ENCODE results near the gene RACGAP1. TPM values are rescaled to one million over a fixed set of nuclear protein-coding genes. Genes with fewer than 3 reads are reported as not detected.
A peak's percentile ranks its signal among the peaks of the same experiment; 100 is the strongest.

The RACGAP1 gene
- total RNA-seq, 1 donor from 2014 or later: 13.7 TPM

GRCh38 chr12:49969027-49969426, 56.3 kb downstream of the RACGAP1 start:
- H3K27me3 ChIP-seq (ENCODE audit: low read depth): peaks cover 5% of the 10 kb centered on the region
- DNase-seq (no peak), ATAC-seq (no peak)
- H3K27ac ChIP-seq: no peak overlapping the region
- H3K9me3 ChIP-seq: no peaks in the 10 kb centered on the region
- no peaks in the 10 kb centered on the region for H3K36me3 ChIP-seq
- intact Hi-C loops (cut with DNase I): no loop called here
- TF ChIP-seq, protein P1, sequence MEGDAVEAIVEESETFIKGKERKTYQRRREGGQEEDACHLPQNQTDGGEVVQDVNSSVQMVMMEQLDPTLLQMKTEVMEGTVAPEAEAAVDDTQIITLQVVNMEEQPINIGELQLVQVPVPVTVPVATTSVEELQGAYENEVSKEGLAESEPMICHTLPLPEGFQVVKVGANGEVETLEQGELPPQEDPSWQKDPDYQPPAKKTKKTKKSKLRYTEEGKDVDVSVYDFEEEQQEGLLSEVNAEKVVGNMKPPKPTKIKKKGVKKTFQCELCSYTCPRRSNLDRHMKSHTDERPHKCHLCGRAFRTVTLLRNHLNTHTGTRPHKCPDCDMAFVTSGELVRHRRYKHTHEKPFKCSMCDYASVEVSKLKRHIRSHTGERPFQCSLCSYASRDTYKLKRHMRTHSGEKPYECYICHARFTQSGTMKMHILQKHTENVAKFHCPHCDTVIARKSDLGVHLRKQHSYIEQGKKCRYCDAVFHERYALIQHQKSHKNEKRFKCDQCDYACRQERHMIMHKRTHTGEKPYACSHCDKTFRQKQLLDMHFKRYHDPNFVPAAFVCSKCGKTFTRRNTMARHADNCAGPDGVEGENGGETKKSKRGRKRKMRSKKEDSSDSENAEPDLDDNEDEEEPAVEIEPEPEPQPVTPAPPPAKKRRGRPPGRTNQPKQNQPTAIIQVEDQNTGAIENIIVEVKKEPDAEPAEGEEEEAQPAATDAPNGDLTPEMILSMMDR (IDR thresholded peaks at IDR 0.05): no peak
- no peak overlapping the region for H3K4me3 ChIP-seq
- H3K4me1 ChIP-seq: peaks cover 17% of the 10 kb centered on the region

DNA sequence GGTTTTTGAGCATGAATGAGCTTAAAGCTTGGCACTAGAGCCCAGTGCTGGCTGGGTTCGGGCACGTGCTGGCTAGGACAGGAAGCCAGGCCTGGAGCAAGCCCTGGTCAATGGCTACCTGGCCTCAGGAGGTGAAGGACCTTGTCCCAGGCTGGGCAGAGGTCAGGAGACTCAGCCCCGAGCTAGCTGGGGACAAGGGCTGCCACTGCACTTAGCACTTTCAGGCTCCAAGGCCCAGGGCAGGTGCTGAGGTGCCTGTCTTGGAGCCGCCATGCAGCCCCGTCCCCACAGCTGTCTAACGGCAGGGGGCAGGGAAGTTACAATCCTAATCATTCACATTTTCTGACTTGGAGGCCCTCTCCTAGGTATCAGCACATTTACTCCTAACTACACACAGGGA, 56.8 kb downstream of the RACGAP1 start:
- no peak for ATAC-seq
- Histone ChIP-seq H3K4me1 (peaks cover 17% of the 10 kb centered on the region), H3K36me3 (no peaks in the 10 kb centered on the region), H3K4me3 (no peak overlapping the region), H3K27ac (no peak overlapping the region), H3K27me3 (ENCODE audit: low read depth) (peaks cover 5% of the 10 kb centered on the region), H3K9me3 (no peaks in the 10 kb centered on the region)
- TF ChIP-seq, protein P1 (IDR thresholded peaks at IDR 0.05): no peak
- intact Hi-C loops (cut with DNase I): no loop called here
- no peak for DNase-seq

GRCh38 chr12:49967777-49968250, 57.5 kb downstream of the RACGAP1 start:
- intact Hi-C loops (cut with DNase I): no loop called here
- no peak for ATAC-seq
- TF ChIP-seq, protein P1 (IDR thresholded peaks at IDR 0.05): no peak
- H3K27ac ChIP-seq: no peak overlapping the region
- peaks cover 17% of the 10 kb centered on the region for H3K4me1 ChIP-seq
- no peaks in the 10 kb centered on the region for H3K9me3 ChIP-seq
- peak overlapping the region; percentile 49 for H3K4me3 ChIP-seq
- peaks cover 11% of the 10 kb centered on the region for H3K27me3 ChIP-seq (ENCODE audit: low read depth)
- H3K36me3 ChIP-seq: no peaks in the 10 kb centered on the region
- no peak for DNase-seq

- TF ChIP-seq, protein P1 (IDR thresholded peaks at IDR 0.05): peak; percentile 79
- ATAC-seq (peak; percentile 88 to 92), DNase-seq (peak; percentile 94)
- Histone ChIP-seq H3K27ac (no peak overlapping the region), H3K27me3 (ENCODE audit: low read depth) (peaks cover 16% of the 10 kb centered on the region), H3K4me1 (peaks cover 17% of the 10 kb centered on the region), H3K4me3 (peak overlapping the region; percentile 49), H3K36me3 (no peaks in the 10 kb centered on the region), H3K9me3 (no peaks in the 10 kb centered on the region)
- intact Hi-C loops (cut with DNase I): no loop called here
Observed at GRCh38 chr12:49967042-49967776, 58.1 kb downstream of the RACGAP1 start.

- no peak for DNase-seq
- H3K4me3 ChIP-seq: no peak overlapping the region
- TF ChIP-seq, protein P1 (IDR thresholded peaks at IDR 0.05): no peak
- H3K36me3 ChIP-seq: no peaks in the 10 kb centered on the region
- no peaks in the 10 kb centered on the region for H3K9me3 ChIP-seq
- intact Hi-C loops (cut with DNase I): no loop called here
- no peak overlapping the region for H3K27ac ChIP-seq
- peaks cover 20% of the 10 kb centered on the region for H3K27me3 ChIP-seq (ENCODE audit: low read depth)
- peaks cover 17% of the 10 kb centered on the region for H3K4me1 ChIP-seq
- peak in 1 of 2 donors; percentile 0 for ATAC-seq
Observed at GRCh38 chr12:49966511-49967041, 58.7 kb downstream of the RACGAP1 start.
